Central memory CD8-positive, alpha-beta T cell (primary cell): ENCODE data around the gene KIF1A.

ENCODE experiments used
- ATAC-seq: fragments of 150-1000 bp; cut with Tn5 transposase; replicated peaks from 2 replicates; pipeline ENCODE4 v1.10.0; 2022; ENCODE audit warnings: mild to moderate bottlenecking, moderate FRiP score, moderate number of reproducible peaks; ENCODE audit not compliant: poor library complexity, severe bottlenecking; ENCODE audit errors: extremely low read depth
- DNase-seq, 2 donors: peaks; one replicate each; pipeline ENCODE4 v3.0.0; 2021; ENCODE audit warnings: low spot score in 2 of 2
- H3K27ac Mint-ChIP-seq: one replicate; pipeline ENCODE4 v1.8.0; 2022; ENCODE audit warnings: low read depth, mild to moderate bottlenecking, moderate library complexity, mixed read lengths
- H3K27me3 Mint-ChIP-seq: one replicate; pipeline ENCODE4 v1.8.0; 2022; ENCODE audit warnings: mixed read lengths
- H3K36me3 Mint-ChIP-seq: one replicate; pipeline ENCODE4 v1.8.0; 2022; ENCODE audit warnings: mild to moderate bottlenecking, moderate library complexity, mixed read lengths; ENCODE audit not compliant: insufficient read depth
- H3K4me1 Mint-ChIP-seq: one replicate; pipeline ENCODE4 v1.8.0; 2022; ENCODE audit warnings: mixed read lengths
- H3K4me3 Mint-ChIP-seq: one replicate; pipeline ENCODE4 v1.8.0; 2022; ENCODE audit warnings: mild to moderate bottlenecking, moderate library complexity, mixed read lengths
- H3K9me3 Mint-ChIP-seq: one replicate; pipeline ENCODE4 v1.8.0; 2022; ENCODE audit warnings: mixed read lengths

Gene KIF1A

DNA sequence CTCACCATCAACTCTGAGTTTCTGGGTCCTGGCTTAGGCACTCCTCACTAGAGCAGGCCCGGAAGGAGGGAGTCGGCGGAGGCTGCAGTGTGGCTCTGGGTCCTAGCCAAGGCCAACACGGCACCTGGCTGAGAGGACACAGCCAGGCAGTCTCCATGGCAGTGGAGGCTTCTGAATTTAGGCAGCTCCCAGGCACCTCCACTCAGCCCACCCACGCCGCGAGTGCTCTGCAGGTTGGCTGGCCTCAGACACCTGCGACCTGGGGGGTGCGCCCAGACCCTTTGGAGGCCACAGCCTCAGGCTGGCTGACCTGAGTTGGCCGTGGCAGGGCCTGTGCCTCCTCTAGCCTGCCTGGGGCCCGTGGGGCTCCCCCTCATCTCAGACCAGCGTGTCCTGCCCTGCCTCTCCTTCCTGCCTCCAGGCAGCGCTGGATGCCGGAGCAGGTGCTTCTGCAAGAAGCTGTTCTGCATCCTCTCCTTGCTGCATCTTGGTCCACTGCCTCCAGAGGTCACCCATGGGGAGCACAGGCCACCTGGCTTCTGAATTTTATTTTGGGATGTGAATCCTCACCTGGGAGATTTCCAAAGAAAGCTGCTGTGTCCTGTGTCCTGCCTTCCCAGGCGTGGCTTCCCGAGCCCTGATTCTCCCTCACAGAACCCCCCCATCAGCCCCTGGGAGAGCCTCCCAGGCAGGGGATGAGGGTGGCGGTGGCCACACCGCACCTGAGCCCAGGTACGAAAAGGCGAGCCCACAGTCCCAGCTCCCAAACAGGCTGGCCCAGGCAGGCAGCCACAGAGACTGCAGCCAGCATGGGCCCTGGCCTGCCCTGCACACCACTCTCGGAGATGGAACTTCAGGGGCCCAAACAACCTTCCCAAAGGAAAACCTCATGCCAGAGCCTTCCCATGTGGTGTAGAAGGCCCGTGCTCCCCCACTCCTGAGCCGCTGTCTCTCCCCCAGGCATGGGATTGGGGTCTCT is 105.0 kb downstream of the KIF1A start:
- Mint-ChIP-seq H3K9me3 (no peaks in the 10 kb centered on the region), H3K36me3 (no peaks in the 10 kb centered on the region), H3K27me3 (peaks cover 12% of the 10 kb centered on the region), H3K4me1 (no peaks in the 10 kb centered on the region), H3K4me3 (no peak overlapping the region), H3K27ac (no peak overlapping the region)
- no peak for ATAC-seq
- DNase-seq = no peak

- Mint-ChIP-seq H3K4me3 (no peak overlapping the region), H3K4me1 (no peaks in the 10 kb centered on the region), H3K27me3 (peaks cover 20% of the 10 kb centered on the region), H3K36me3 (no peaks in the 10 kb centered on the region), H3K27ac (no peak overlapping the region), H3K9me3 (no peaks in the 10 kb centered on the region)
- no peak for DNase-seq
- ATAC-seq = no peak
Measured at GRCh38 chr2:240713928-240714746, 105.9 kb downstream of the KIF1A start.

- Mint-ChIP-seq H3K4me1 (no peaks in the 10 kb centered on the region), H3K27me3 (peaks cover 21% of the 10 kb centered on the region), H3K4me3 (no peak overlapping the region), H3K36me3 (no peaks in the 10 kb centered on the region), H3K27ac (no peak overlapping the region), H3K9me3 (no peaks in the 10 kb centered on the region)
- ATAC-seq (no peak), DNase-seq (no peak)
Measured at GRCh38 chr2:240713071-240713927, 106.7 kb downstream of the KIF1A start.

DNA sequence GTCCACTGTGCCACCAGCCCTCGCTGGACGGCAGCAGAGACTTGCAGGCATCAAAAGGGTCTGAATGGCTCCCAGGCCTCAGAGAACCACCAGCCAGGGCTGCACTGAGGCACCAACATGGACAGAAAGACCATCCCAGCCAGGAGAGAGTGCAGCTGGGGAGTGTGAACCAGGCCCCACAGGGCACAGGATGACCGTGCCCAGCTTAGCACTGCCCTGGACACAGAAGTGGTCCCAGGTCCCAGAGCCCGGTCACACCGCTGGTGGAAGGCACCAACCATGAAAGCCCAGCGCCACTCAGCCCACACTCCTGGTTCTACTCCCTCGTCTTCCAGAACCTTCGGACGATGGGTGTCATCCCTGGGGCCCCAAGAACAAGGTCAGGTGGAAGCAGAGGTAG is 107.9 kb downstream of the KIF1A start:
- no peak for DNase-seq
- Mint-ChIP-seq H3K4me1 (no peaks in the 10 kb centered on the region), H3K4me3 (no peak overlapping the region), H3K27ac (no peak overlapping the region), H3K9me3 (no peaks in the 10 kb centered on the region), H3K36me3 (no peaks in the 10 kb centered on the region), H3K27me3 (peaks cover 21% of the 10 kb centered on the region)
- ATAC-seq = no peak

DNA sequence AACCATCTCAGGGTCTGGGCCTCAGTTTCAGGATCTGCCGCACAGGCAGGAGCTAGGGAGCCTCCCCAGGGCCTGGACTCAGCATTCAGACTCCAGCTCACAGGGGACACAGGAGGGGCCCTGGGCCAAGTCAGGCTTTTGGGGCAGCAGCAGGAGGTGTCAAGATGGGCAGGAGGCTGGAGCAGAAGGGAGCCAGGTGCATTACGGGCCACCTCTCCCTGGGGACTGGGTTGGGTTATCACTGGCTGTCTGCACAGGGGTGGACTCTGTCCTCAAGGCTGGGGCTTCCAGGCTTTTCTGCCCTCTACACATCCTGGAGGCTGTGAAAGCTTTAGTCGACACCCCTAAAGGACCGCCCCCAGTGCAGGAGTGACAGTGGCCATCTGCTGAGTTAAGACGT is 108.3 kb downstream of the KIF1A start:
- peaks cover 21% of the 10 kb centered on the region for H3K27me3 Mint-ChIP-seq
- H3K9me3 Mint-ChIP-seq = no peaks in the 10 kb centered on the region
- H3K27ac Mint-ChIP-seq = no peak overlapping the region
- ATAC-seq (no peak), DNase-seq (no peak)
- no peaks in the 10 kb centered on the region for H3K4me1 Mint-ChIP-seq
- no peak overlapping the region for H3K4me3 Mint-ChIP-seq
- H3K36me3 Mint-ChIP-seq = no peaks in the 10 kb centered on the region

GRCh38 chr2:240711296-240711695 is 108.7 kb downstream of the KIF1A start:
- H3K27ac Mint-ChIP-seq = no peak overlapping the region
- DNase-seq (no peak), ATAC-seq (no peak)
- peaks cover 21% of the 10 kb centered on the region for H3K27me3 Mint-ChIP-seq
- H3K4me3 Mint-ChIP-seq = no peak overlapping the region
- no peaks in the 10 kb centered on the region for H3K36me3 Mint-ChIP-seq
- no peaks in the 10 kb centered on the region for H3K9me3 Mint-ChIP-seq
- H3K4me1 Mint-ChIP-seq = no peaks in the 10 kb centered on the region

- H3K36me3 Mint-ChIP-seq = peaks cover 4% of the 10 kb centered on the region
- no peak for ATAC-seq
- H3K4me1 Mint-ChIP-seq = peaks cover 13% of the 10 kb centered on the region
- H3K27me3 Mint-ChIP-seq = peaks cover 41% of the 10 kb centered on the region
- H3K27ac Mint-ChIP-seq = no peak overlapping the region
- no peak overlapping the region for H3K4me3 Mint-ChIP-seq
- no peaks in the 10 kb centered on the region for H3K9me3 Mint-ChIP-seq
- no peak for DNase-seq
Measured at GRCh38 chr2:240708457-240708856, 111.6 kb downstream of the KIF1A start.

DNA sequence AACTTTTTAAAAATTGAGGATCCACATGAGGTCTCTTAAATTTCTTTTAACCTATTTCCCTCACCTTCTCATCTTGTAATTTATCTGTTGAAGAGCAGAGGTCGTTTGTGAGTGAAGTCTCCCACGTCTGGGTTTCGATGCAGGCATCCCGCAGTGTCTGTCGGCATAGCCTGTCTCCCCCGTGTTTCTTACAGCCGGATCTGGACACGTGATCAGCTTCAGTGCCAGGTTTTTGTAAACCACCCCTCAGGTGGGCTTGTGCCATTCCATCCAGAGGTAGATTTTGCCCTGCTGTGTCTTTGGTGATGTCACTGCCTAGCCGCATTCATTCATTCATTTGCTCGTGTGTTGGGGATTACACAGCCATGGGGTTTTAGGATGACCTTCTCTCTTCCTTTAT is 112.2 kb downstream of the KIF1A start:
- DNase-seq = no peak
- Mint-ChIP-seq H3K27me3 (peaks cover 47% of the 10 kb centered on the region), H3K4me1 (peaks cover 13% of the 10 kb centered on the region), H3K27ac (no peak overlapping the region), H3K4me3 (no peak overlapping the region), H3K9me3 (no peaks in the 10 kb centered on the region), H3K36me3 (peaks cover 4% of the 10 kb centered on the region)
- no peak for ATAC-seq

GRCh38 chr2:240707043-240707756 is 112.8 kb downstream of the KIF1A start:
- peaks cover 49% of the 10 kb centered on the region for H3K27me3 Mint-ChIP-seq

DNA sequence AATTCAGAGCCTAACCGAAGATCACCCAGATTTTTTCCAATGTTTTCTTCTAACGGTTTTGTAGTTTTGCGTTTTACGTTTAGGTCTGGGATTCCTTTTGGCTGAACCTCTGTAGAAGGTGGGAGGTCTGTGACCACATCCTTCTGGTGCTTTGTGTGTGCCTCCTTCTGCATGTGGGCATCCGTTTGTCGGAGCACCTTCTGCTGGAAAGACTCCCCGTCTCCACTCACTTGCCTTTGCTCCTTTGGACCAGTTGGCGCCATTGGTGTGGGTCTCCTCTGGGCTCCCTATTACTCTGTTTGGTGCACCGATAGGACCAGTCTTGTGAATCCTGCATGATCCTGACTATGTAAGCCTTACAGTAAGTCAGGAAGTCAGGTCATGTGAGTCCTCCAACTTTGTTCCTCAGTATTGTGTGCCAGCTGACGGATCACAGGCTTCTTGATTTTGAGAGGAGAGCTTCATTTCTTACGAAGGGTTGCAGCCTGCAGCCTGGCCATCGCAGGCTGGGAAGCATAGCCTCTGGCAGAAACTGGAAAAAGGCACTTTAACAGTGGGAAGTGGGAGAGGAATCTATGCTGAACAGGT is 114.7 kb downstream of the KIF1A start:
- Mint-ChIP-seq H3K4me1 (peaks cover 13% of the 10 kb centered on the region), H3K4me3 (peak overlapping the region; percentile 57), H3K27me3 (peaks cover 37% of the 10 kb centered on the region), H3K9me3 (no peaks in the 10 kb centered on the region), H3K27ac (peak overlapping the region; percentile 16), H3K36me3 (peaks cover 4% of the 10 kb centered on the region)
- DNase-seq (no peak), ATAC-seq (no peak)

More at GRCh38 chr2:240707043-240707756, 112.8 kb downstream of the KIF1A start:
- Mint-ChIP-seq H3K9me3 (no peaks in the 10 kb centered on the region), H3K4me1 (peaks cover 13% of the 10 kb centered on the region), H3K4me3 (no peak overlapping the region), H3K36me3 (peaks cover 4% of the 10 kb centered on the region), H3K27ac (no peak overlapping the region)
- ATAC-seq (no peak), DNase-seq (no peak)

DNA sequence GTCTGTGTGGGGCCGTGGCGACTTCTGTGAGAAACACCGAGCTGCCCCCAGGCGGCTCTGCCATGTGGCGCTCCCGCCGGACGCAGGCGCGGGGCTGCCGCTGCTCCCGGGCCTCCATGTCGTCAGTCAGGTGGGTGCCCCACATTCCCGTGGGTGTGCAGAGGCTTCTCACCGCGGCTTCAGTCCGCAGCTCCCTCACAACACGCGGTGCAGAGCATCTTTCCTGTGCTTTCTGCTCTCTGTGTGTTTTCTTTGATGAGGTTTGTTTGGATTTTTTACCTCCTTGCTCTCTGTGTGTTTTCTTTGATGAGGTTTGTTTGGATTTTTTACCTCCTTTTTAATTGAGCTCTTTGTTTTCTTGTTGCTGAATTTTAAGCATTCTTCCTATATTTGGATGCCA is 115.4 kb downstream of the KIF1A start:
- Mint-ChIP-seq H3K27me3 (peaks cover 34% of the 10 kb centered on the region), H3K36me3 (peaks cover 4% of the 10 kb centered on the region), H3K4me3 (peak overlapping the region; percentile 57), H3K27ac (peak overlapping the region; percentile 16), H3K4me1 (peaks cover 13% of the 10 kb centered on the region), H3K9me3 (no peaks in the 10 kb centered on the region)
- DNase-seq = no peak
- ATAC-seq = peak; percentile 36
